Liver (tissue), 9 donors: ENCODE results near the gene KIF7. TPM values are rescaled to one million over a fixed set of nuclear protein-coding genes. Genes with fewer than 3 reads are reported as not detected.

ENCODE experiments used
- DNase-seq: peaks from one replicate; pipeline ENCODE4 v3.0.0-alpha.2; 2017; ENCODE audit warnings: low spot score
- H3K27ac ChIP-seq, 2 donors: one replicate each; pipeline ENCODE4 v1.7.0; 2013; ENCODE audit warnings: inconsistent platforms in 2 of 2, low read length in 2 of 2, control low read depth in 1 of 2, low read depth in 1 of 2, mild to moderate bottlenecking in 1 of 2
- H3K27me3 ChIP-seq, 4 donors: one replicate each; pipeline versions ENCODE4 v1.6.1 to v1.7.0; 2013; ENCODE audit warnings: low read length in 3 of 4, inconsistent platforms in 1 of 4, mild to moderate bottlenecking in 1 of 4, moderate library complexity in 1 of 4; ENCODE audit not compliant: control insufficient read depth in 4 of 4, insufficient read depth in 4 of 4
- H3K36me3 ChIP-seq, 4 donors: one replicate each; pipeline versions ENCODE4 v1.6.1 to v1.7.0; 2013; ENCODE audit warnings: low read length in 3 of 4, mild to moderate bottlenecking in 3 of 4, low read depth in 1 of 4, moderate library complexity in 1 of 4; ENCODE audit not compliant: control insufficient read depth in 4 of 4, insufficient read depth in 3 of 4
- H3K4me1 ChIP-seq, 4 donors: one replicate each; pipeline versions ENCODE4 v1.6.1 to v1.7.0; 2013; ENCODE audit warnings: low read length in 3 of 4, mild to moderate bottlenecking in 3 of 4, moderate library complexity in 1 of 4; ENCODE audit not compliant: control insufficient read depth in 4 of 4, insufficient read depth in 4 of 4
- H3K4me3 ChIP-seq, 3 donors: one replicate each; pipeline versions ENCODE4 v1.6.1 to v1.7.0; 2013; ENCODE audit warnings: low read length in 3 of 3, control low read depth in 1 of 3, low read depth in 1 of 3, mild to moderate bottlenecking in 1 of 3
- H3K9ac ChIP-seq, 2 donors: one replicate each; pipeline ENCODE4 v1.7.0; 2013; ENCODE audit warnings: low read length in 2 of 2, mild to moderate bottlenecking in 2 of 2, moderate library complexity in 2 of 2, control low read depth in 1 of 2, low read depth in 1 of 2
- H3K9me3 ChIP-seq, 4 donors: one replicate each; pipeline versions ENCODE4 v1.6.1 to v1.7.0; 2013; ENCODE audit warnings: low read length in 3 of 4; ENCODE audit not compliant: control insufficient read depth in 4 of 4
- ATF3 ChIP-seq: IDR thresholded peaks from 2 replicates; pipeline ENCODE4 v1.6.1; 2016; ENCODE audit warnings: antibody characterized with exemption
- CTCF ChIP-seq: fragments of 150-350 bp; IDR thresholded peaks from 2 replicates; pipeline ENCODE4 v1.5.1; 2017; ENCODE audit warnings: improper control_type of control experiment, low read depth, low read length; ENCODE audit not compliant: missing input control
- EGR1 ChIP-seq, 2 donors: IDR thresholded peaks; 2 replicates each; pipeline ENCODE4 v1.6.1; 2016 to 2018; ENCODE audit warnings: antibody characterized with exemption in 2 of 2, low read depth in 2 of 2
- FOXA1 ChIP-seq: IDR thresholded peaks from 2 replicates; pipeline ENCODE4 v1.6.1; 2016; ENCODE audit warnings: antibody characterized with exemption
- FOXA2 ChIP-seq: IDR thresholded peaks from 2 replicates; pipeline ENCODE4 v1.6.1; 2016; ENCODE audit warnings: antibody characterized with exemption
- GABPA ChIP-seq, 2 donors: IDR thresholded peaks in 1 of 2; conservative IDR thresholded peaks in 1 of 2; 2 replicates each; pipeline ENCODE4 v1.6.1; 2016; ENCODE audit warnings: antibody characterized with exemption in 2 of 2, mild to moderate bottlenecking in 1 of 2, moderate library complexity in 1 of 2
- HNF4A ChIP-seq, 2 donors: conservative IDR thresholded peaks; 2 replicates each; pipeline ENCODE4 v1.6.1; 2016; ENCODE audit warnings: antibody characterized with exemption in 2 of 2, mild to moderate bottlenecking in 2 of 2
- HNF4G ChIP-seq: IDR thresholded peaks from 2 replicates; pipeline ENCODE4 v1.6.1; 2016; ENCODE audit warnings: antibody characterized with exemption
- JUND ChIP-seq, 2 donors: IDR thresholded peaks; 2 replicates each; pipeline ENCODE4 v1.6.1; 2016; ENCODE audit warnings: antibody characterized with exemption in 2 of 2
- MAX ChIP-seq: IDR thresholded peaks from 2 replicates; pipeline ENCODE4 v1.6.1; 2016; ENCODE audit warnings: antibody characterized with exemption
- NR2F2 ChIP-seq: IDR thresholded peaks from 2 replicates; pipeline ENCODE4 v1.6.1; 2016; ENCODE audit warnings: antibody characterized with exemption
- RAD21 ChIP-seq, 2 donors: IDR thresholded peaks; 2 replicates each; pipeline ENCODE4 v1.6.1; 2016; ENCODE audit warnings: antibody characterized with exemption in 2 of 2, mild to moderate bottlenecking in 2 of 2
- REST ChIP-seq: IDR thresholded peaks from 2 replicates; pipeline ENCODE4 v1.6.1; 2016; ENCODE audit warnings: antibody characterized with exemption, mild to moderate bottlenecking
- RXRA ChIP-seq, 2 donors: IDR thresholded peaks; 2 replicates each; pipeline ENCODE4 v1.6.1; 2017 to 2018; ENCODE audit warnings: antibody characterized with exemption in 2 of 2, mild to moderate bottlenecking in 1 of 2
- SP1 ChIP-seq: IDR thresholded peaks from 2 replicates; pipeline ENCODE4 v1.6.1; 2018; ENCODE audit warnings: antibody characterized with exemption, mild to moderate bottlenecking
- TAF1 ChIP-seq: conservative IDR thresholded peaks from 2 replicates; pipeline ENCODE4 v1.6.1; 2016; ENCODE audit warnings: antibody characterized with exemption, mild to moderate bottlenecking
- YY1 ChIP-seq: IDR thresholded peaks from 2 replicates; pipeline ENCODE4 v1.6.1; 2016; ENCODE audit warnings: antibody characterized with exemption, mild to moderate bottlenecking
- ZBTB33 ChIP-seq: IDR thresholded peaks from 2 replicates; pipeline ENCODE4 v1.6.1; 2016; ENCODE audit warnings: antibody characterized with exemption
- WGBS: extraction: QIAGEN DNeasy Blood & Tissue Kit; methylation state at CpG from one replicate; pipeline ENCODE4 v1.1.7; 2013; 5-methylcytosine and 5-hydroxymethylcytosine counted together
- polyA plus RNA-seq, 2 donors: library from polyadenylated mRNA; stranded (reverse) in 1 of 2; unstranded in 1 of 2; fragments of 200-250 nt in 1 of 2; fragments of >200 nt in 1 of 2; fragmentation: Nextera tagmentation in 1 of 2; extraction: Ambion mirVana in 1 of 2; gene quantifications; one replicate each; pipeline versions ENCODE4 v1.2.1 to v1.2.3, GENCODE V29; 2013 to 2015
- total RNA-seq, 2 donors: library from RNA; depleted of rRNA; stranded (reverse); fragments of >200 nt; gene quantifications; one replicate each; pipeline ENCODE4 v1.2.3, GENCODE V29; 2014
- donor health status: healthy.
- donor health status: healthy.
- donor health status: healthy.
- donor health status: healthy.
- donor health status: healthy.

KIF7 gene
- total and polyA plus RNA-seq, 4 donors: 0.04 to 1.3 (median 0.72) TPM

- WGBS: 80% methylated on average over 7 of the region's 7 CpGs
- no peaks in the 10 kb centered on the region for H3K36me3 ChIP-seq
These were observed 3.1 kb downstream of the KIF7 start for GRCh38 chr15:89652131-89652530.

GRCh38 chr15:89649716-89650115, 5.6 kb downstream of the KIF7 start:
- Histone ChIP-seq H3K4me3 (no peak overlapping the region), H3K27me3 (no peaks in the 10 kb centered on the region), H3K9me3 (no peaks in the 10 kb centered on the region), H3K36me3 (no peaks in the 10 kb centered on the region), H3K9ac (no peak overlapping the region), H3K27ac (no peak overlapping the region), H3K4me1 (peaks cover 0 to 11% (median 8%) of the 10 kb centered on the region in 4 donors)
- no peak for DNase-seq
- 95% methylated on average over 15 of the region's 15 CpGs for WGBS
- no peak for TF ChIP-seq FOXA2
- TF ChIP-seq REST: no peak
- TF ChIP-seq NR2F2: no peak
- TF ChIP-seq SP1: no peak
- no peak for TF ChIP-seq YY1
- TF ChIP-seq HNF4A (conservative IDR thresholded peaks at IDR 0.05): no peak
- TF ChIP-seq CTCF: no peak
- no peak for TF ChIP-seq EGR1 (IDR thresholded peaks at IDR 0.05; ENCODE audit: low read depth in 2 of 2)
- no peak for TF ChIP-seq ATF3
- TF ChIP-seq JUND (IDR thresholded peaks at IDR 0.05): no peak
- TF ChIP-seq MAX: no peak
- TF ChIP-seq TAF1: no peak
- no peak for TF ChIP-seq ZBTB33
- TF ChIP-seq GABPA (IDR thresholded peaks at IDR 0.05 in 1 of 2, conservative IDR thresholded peaks at IDR 0.05 in 1 of 2): no peak
- TF ChIP-seq RAD21 (IDR thresholded peaks at IDR 0.05): no peak
- TF ChIP-seq FOXA1: no peak
- TF ChIP-seq RXRA (IDR thresholded peaks at IDR 0.05): no peak
- TF ChIP-seq HNF4G: no peak

More at GRCh38 chr15:89652131-89652530, 3.1 kb downstream of the KIF7 start:
- Histone ChIP-seq H3K4me3 (no peak overlapping the region), H3K4me1 (peaks cover 0 to 15% (median 11%) of the 10 kb centered on the region in 4 donors), H3K9me3 (no peaks in the 10 kb centered on the region), H3K9ac (no peak overlapping the region), H3K27me3 (no peaks in the 10 kb centered on the region), H3K27ac (no peak overlapping the region)
- TF ChIP-seq FOXA1 (no peak), JUND (IDR thresholded peaks at IDR 0.05) (no peak), EGR1 (IDR thresholded peaks at IDR 0.05; ENCODE audit: low read depth in 2 of 2) (no peak), CTCF (no peak), RXRA (IDR thresholded peaks at IDR 0.05) (no peak), MAX (no peak)
- no peak for DNase-seq
